HTR-8/SVneo (cell line): ENCODE data around the gene MGST2.
"Not testable (repeated sequence)": the region's sequence is repeated elsewhere in the genome, so short reads cannot be mapped to it uniquely, and the experiment has no call there.

Experiments used
- DNase-seq: peaks from one replicate; pipeline ENCODE4 v3.0.0; 2011; ENCODE audit warnings: low spot score, mixed read lengths; ENCODE audit not compliant: insufficient read length
- FAIRE-seq: peaks from 2 replicates; lab custom pipeline; 2011; peaks lifted over from hg19 to GRCh38; lab: Jason Lieb, UNC

Gene MGST2

DNA sequence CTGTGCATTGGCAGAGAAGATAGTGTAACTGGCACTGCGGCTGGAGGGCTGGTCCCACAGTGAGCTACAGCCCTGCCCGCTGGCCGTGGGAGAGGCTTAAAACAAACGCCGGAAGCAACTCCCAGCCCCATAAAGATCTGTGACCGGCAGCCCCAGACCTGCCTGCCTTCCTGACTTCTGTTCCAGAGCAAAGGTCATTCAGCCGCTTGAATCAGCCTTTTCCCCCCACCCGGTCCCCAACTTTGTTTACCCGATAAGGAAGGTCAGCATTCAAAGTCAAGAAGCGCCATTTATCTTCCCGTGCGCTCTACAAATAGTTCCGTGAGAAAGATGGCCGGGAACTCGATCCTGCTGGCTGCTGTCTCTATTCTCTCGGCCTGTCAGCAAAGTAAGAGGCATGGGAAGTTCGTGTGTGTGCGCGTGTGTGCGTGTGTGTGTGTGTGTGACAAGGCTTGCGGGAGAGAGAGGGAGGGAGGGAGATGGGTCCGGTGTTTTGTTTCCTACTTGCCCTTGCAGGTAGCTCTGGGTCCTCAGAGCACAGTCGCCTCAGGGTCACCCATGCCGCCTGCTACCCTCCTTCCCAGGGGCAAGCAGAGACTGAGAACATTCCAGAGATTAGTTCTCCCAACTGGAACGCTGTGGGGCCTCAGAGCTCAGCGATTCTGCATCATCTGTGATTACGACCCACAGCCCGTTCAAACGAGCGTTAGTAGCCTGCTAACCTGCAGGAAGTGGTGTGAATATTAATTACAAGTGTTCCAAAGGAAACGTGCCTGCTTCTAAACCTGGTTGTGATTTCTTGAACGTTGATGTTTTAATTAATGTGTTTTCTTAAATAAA, at the start of gene MGST2:
Gene MGST2, plus strand, starts transcription at position 130 of the 840 bp plus-strand sequence. Its CDS starts 201 bp downstream, at position 331.
- FAIRE-seq = no peak
- DNase-seq = peak; percentile 72

GRCh38 chr4:139617702-139618490, 47.7 kb upstream of the MGST2 start:
- no peak for FAIRE-seq

GRCh38 chr4:139619644-139620043, 46.0 kb upstream of the MGST2 start:
- no peak for FAIRE-seq
- DNase-seq = no peak

More at GRCh38 chr4:139617702-139618490, 47.7 kb upstream of the MGST2 start:
- DNase-seq = no peak

GRCh38 chr4:139622901-139623381, 42.7 kb upstream of the MGST2 start:
- DNase-seq = no peak
- FAIRE-seq = no peak

DNA sequence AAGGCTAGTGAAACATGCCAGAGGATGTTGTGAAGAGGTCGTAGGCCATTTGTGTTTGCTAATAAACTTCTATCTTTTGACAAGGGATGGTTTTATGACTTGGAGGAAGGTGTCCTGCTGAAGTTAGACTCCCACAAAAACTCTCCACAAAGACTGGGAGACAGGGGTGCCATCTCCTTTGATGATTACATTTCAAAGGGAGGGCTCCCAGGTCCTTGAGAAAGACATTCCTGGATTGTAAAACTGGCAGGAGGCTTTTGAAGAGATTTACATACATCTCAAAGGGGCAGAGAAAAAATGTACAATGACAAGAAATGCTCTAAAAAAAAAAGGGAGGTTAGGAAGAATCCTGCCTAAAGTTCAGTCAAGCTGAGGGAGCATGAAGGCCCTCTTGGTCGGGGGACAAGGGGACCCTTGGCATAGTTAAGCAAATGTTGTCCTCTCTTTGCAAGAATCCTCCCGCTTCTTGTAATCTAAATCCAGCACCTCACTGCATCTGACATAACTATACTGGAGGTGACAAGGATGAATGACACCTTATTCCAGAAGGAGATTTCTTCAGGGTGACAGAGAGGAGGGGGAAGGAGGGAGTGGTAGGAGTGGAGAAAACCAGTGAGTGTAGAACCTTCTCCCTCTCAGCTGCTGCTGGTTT, 41.1 kb upstream of the MGST2 start:
- DNase-seq (no peak), FAIRE-seq (no peak)

- FAIRE-seq (no peak), DNase-seq (no peak)
Measured at GRCh38 chr4:139625093-139625455, 40.5 kb upstream of the MGST2 start.

DNA sequence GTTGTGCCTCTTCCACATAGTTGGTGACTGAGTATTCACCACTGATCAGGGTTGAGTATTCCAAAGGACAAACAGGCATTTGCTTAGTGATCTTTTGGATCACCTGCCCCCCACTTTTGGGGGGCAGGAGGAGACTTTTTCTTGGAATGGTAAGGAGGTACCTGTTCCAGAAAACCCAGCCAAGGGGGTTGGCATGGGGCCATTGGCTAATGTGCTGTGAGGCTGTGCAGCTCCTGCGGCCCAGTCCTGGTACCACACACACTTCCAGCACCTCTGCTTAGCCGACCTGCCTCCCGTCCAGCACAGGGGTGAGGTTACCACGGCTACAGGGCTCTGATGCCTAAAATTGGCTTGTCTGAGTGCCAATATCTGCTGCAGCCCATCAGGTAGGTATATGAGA, 40.1 kb upstream of the MGST2 start:
- no peak for FAIRE-seq

GRCh38 chr4:139628184-139629012, 37.2 kb upstream of the MGST2 start:
- FAIRE-seq = no peak

More for the DNA sequence above, 40.1 kb upstream of the MGST2 start:
- no peak for DNase-seq

GRCh38 chr4:139629436-139630125, 36.0 kb upstream of the MGST2 start:
- DNase-seq (no peak), FAIRE-seq (no peak)

More at GRCh38 chr4:139628184-139629012, 37.2 kb upstream of the MGST2 start:
- no peak for DNase-seq

DNA sequence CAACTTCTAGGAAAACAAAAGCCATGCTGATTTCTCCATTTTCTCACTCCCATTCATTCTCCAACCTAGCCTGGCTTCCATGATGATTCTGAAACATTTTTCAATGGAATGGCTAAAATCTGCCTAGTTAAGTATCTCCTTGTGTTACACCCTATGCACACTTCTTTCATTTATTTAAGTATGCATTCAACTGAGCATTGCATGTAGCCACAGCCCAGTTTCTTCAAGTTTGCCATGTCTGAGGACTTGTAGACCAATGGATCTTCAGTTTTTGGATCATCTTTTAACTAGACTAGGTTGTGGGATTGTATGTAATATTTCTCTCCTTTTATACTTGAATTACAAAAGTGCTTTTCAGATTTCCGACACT, 35.5 kb upstream of the MGST2 start:
- DNase-seq (no peak), FAIRE-seq (no peak)

- no peak for FAIRE-seq
- DNase-seq = no peak
Measured at GRCh38 chr4:139630991-139631390, 34.6 kb upstream of the MGST2 start.

DNA sequence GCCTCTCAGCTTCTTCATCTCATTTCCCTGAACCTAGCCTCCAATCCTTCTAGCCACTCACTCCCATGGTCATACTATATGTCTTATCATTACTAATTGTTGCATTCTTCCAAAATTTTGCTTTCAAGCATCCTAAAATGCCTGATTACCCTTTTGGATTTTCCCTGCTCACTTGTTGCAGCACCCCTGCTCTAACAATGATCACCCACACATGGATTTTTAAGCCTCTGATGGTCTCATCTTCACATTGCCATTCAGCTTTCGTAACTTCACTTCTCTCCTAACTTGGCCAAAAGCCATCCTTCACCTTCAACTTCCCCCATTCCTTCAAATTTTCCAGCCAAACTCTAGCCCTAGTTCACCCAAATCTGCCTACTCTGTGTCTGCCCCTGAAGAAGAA, 33.8 kb upstream of the MGST2 start:
- DNase-seq = no peak
- no peak for FAIRE-seq

GRCh38 chr4:139632739-139633138, 32.9 kb upstream of the MGST2 start:
- FAIRE-seq, DNase-seq: not testable (repeated sequence)

DNA sequence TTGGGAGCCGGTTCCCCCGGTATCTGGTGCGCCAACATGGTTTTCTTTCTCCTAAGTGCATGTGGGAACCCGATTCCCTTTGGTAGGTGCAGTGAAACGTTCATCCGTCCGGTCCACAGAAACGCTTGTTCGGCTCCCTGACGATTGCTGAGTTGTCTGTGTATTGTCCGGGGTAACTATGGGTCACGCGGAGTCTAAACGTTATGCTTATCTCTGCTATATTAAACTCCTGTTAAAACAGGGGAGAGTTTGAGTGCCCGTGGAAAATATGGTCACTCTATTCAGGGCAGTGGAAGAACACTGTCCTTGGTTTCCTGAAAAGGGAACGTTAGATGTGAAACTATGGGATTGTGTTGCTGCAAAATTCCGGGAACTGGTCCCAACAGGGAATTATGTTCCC, 32.4 kb upstream of the MGST2 start:
- FAIRE-seq = no peak
- DNase-seq = no peak

- FAIRE-seq (no peak), DNase-seq (no peak)
Measured at GRCh38 chr4:139633661-139634060, 32.0 kb upstream of the MGST2 start.

DNA sequence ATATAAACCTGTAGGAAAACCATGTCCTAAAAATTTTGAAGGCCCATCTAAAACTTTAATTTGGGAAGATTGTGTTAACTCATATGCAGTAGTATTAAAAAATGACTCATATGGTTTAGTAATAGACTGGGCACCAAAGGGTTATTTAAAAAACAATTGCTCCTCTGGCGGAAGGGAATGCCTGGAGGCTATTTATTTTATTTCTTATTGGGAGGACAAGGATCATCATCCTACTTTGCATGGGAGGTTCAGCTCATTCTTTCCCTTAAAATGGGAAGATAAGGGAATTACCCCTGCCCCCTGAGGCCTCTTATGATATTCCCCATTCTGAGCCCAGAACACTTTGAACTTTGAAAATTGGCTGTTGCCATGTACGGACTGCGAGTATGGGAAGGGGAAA, 29.7 kb upstream of the MGST2 start:
- DNase-seq (no peak), FAIRE-seq (no peak)

- not testable (repeated sequence) for FAIRE-seq, DNase-seq
Measured at GRCh38 chr4:139638306-139638705, 27.3 kb upstream of the MGST2 start.

DNA sequence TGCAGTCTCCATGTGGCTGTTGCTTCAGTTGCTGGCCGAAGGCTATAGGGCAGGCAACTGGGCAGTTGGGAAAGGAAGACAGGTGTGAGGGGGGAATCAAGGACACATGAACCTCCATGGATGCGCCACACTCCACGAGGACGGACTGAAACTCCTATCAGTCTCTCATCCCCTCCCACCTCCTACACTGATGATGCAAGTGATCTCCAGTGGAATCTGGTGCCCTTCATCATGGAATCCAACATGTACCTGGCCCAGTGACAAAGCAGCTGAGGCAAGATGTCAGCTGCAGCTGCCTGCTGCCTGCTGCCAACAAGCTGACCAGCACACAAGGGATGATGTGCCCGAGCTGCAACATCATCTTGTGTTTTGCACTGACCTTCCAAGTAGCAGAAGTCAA, 26.0 kb upstream of the MGST2 start:
- peak; percentile 38 for FAIRE-seq

DNA sequence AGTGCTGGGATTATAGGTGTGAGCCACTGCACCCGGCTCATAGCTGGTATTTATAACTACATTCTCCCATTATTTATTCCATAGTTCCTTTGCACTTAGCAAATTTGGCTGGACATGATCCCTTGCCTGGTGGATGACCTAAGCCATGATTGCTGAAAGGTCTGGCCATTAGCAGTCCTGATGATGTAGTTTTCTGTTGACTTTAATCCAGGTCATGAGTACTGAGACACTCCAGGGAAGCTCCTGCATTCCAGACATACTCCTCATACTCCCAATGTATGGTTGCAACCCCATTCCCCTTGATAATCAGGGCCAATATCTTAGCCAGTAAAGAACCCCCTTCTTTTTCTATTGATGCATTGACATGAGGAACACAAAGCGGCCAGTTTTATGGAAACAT, 24.4 kb upstream of the MGST2 start:
- no peak for FAIRE-seq
- peak; percentile 43 for DNase-seq

More for the DNA sequence above, 26.0 kb upstream of the MGST2 start:
- no peak for DNase-seq
